Activated CD4-positive, alpha-beta T cell treated with anti-CD3 and anti-CD28 coated beads, Interleukin-2, amount 10 ng/mL, durations not matched to agents 24 days and 14 days (primary cell): Measurements from ENCODE around the gene EFNA2. TPM values are rescaled to one million over a fixed set of nuclear protein-coding genes. Genes with fewer than 3 reads are reported as not detected.

ENCODE experiments used
- DNase-seq: peaks from one replicate; pipeline ENCODE4 v3.0.0; 2022
- H3K27ac Mint-ChIP-seq: one replicate; pipeline ENCODE4 v1.8.0; 2022; ENCODE audit warnings: mild to moderate bottlenecking, mixed read lengths
- H3K27me3 Mint-ChIP-seq: one replicate; pipeline ENCODE4 v1.8.0; 2022; ENCODE audit warnings: mixed read lengths
- H3K36me3 Mint-ChIP-seq: one replicate; pipeline ENCODE4 v1.8.0; 2022; ENCODE audit warnings: low read depth, mild to moderate bottlenecking, mixed read lengths
- H3K4me1 Mint-ChIP-seq: one replicate; pipeline ENCODE4 v1.8.0; 2021; ENCODE audit warnings: mixed read lengths
- H3K4me3 Mint-ChIP-seq: one replicate; pipeline ENCODE4 v1.8.0; 2022; ENCODE audit warnings: mild to moderate bottlenecking, moderate library complexity, mixed read lengths
- H3K9me3 Mint-ChIP-seq: one replicate; pipeline ENCODE4 v1.8.0; 2021; ENCODE audit warnings: mixed read lengths
- intact Hi-C: fragments of 100-400 bp; cut with micrococcal nuclease; formaldehyde crosslinking; loops from one replicate; pipeline ENCODE4 v1.15.1; 2023
- total RNA-seq: library from RNA; stranded (reverse); gene quantifications from 2 replicates; pipeline ENCODE4 v1.2.3, GENCODE V29; 2022

Gene EFNA2
- total RNA-seq, 1 donor from 2014 or later = not detected

- Mint-ChIP-seq H3K4me1 (peaks cover 9% of the 10 kb centered on the region), H3K27ac (no peak overlapping the region), H3K27me3 (peaks cover 24% of the 10 kb centered on the region), H3K9me3 (no peaks in the 10 kb centered on the region), H3K4me3 (no peak overlapping the region), H3K36me3 (peaks cover 15% of the 10 kb centered on the region)
- no peak for DNase-seq
- intact Hi-C loops = no loop called here
These were observed 1.8 kb upstream of the EFNA2 start for GRCh38 chr19:1283917-1284292.

- Mint-ChIP-seq H3K4me1 (peaks cover 9% of the 10 kb centered on the region), H3K36me3 (peaks cover 12% of the 10 kb centered on the region), H3K27ac (no peak overlapping the region), H3K9me3 (no peaks in the 10 kb centered on the region), H3K27me3 (peaks cover 24% of the 10 kb centered on the region), H3K4me3 (peak overlapping the region; percentile 4)
- DNase-seq = no peak
- intact Hi-C loops = no loop called here
These were observed 1.2 kb upstream of the EFNA2 start for GRCh38 chr19:1284293-1284978.

GRCh38 chr19:1284979-1285736 lies 515 bp upstream of the EFNA2 start:
- no peak overlapping the region for H3K27ac Mint-ChIP-seq
- H3K4me1 Mint-ChIP-seq = peaks cover 3% of the 10 kb centered on the region
- H3K27me3 Mint-ChIP-seq = peaks cover 24% of the 10 kb centered on the region
- H3K36me3 Mint-ChIP-seq = peaks cover 5% of the 10 kb centered on the region
- H3K9me3 Mint-ChIP-seq = no peaks in the 10 kb centered on the region
- H3K4me3 Mint-ChIP-seq = peak overlapping the region; percentile 15
- intact Hi-C loops = no loop called here
- DNase-seq = no peak

- Mint-ChIP-seq H3K4me1 (peaks cover 3% of the 10 kb centered on the region), H3K4me3 (peak overlapping the region; percentile 67), H3K27me3 (peaks cover 23% of the 10 kb centered on the region), H3K27ac (no peak overlapping the region), H3K36me3 (peaks cover 1% of the 10 kb centered on the region), H3K9me3 (no peaks in the 10 kb centered on the region)
- peak; percentile 58 for DNase-seq
- intact Hi-C loops = no loop called here
These were observed 1.0 kb downstream of the EFNA2 start for GRCh38 chr19:1286487-1287353.

GRCh38 chr19:1287354-1288225 lies 1.9 kb downstream of the EFNA2 start:
- Mint-ChIP-seq H3K36me3 (no peaks in the 10 kb centered on the region), H3K4me3 (no peak overlapping the region), H3K27me3 (peaks cover 25% of the 10 kb centered on the region), H3K27ac (no peak overlapping the region), H3K4me1 (peaks cover 3% of the 10 kb centered on the region), H3K9me3 (no peaks in the 10 kb centered on the region)
- no peak for DNase-seq
- intact Hi-C loops = no loop called here

GRCh38 chr19:1288226-1288612 lies 2.5 kb downstream of the EFNA2 start:
- H3K4me1 Mint-ChIP-seq = peaks cover 3% of the 10 kb centered on the region
- H3K27ac Mint-ChIP-seq = no peak overlapping the region
- H3K9me3 Mint-ChIP-seq = no peaks in the 10 kb centered on the region
- no peak for DNase-seq
- H3K4me3 Mint-ChIP-seq = no peak overlapping the region
- intact Hi-C loops = no loop called here
- peaks cover 25% of the 10 kb centered on the region for H3K27me3 Mint-ChIP-seq
- H3K36me3 Mint-ChIP-seq = no peaks in the 10 kb centered on the region

- Mint-ChIP-seq H3K27ac (no peak overlapping the region), H3K36me3 (no peaks in the 10 kb centered on the region)
These were observed 3.4 kb downstream of the EFNA2 start for GRCh38 chr19:1288833-1289685.

GRCh38 chr19:1289686-1290025 lies 4.0 kb downstream of the EFNA2 start:
- Mint-ChIP-seq H3K4me1 (peaks cover 3% of the 10 kb centered on the region), H3K9me3 (no peaks in the 10 kb centered on the region), H3K27ac (no peak overlapping the region), H3K36me3 (no peaks in the 10 kb centered on the region), H3K4me3 (no peak overlapping the region), H3K27me3 (peaks cover 20% of the 10 kb centered on the region)
- no peak for DNase-seq
- intact Hi-C loops = no loop called here

More at GRCh38 chr19:1288833-1289685, 3.4 kb downstream of the EFNA2 start:
- DNase-seq = no peak
- H3K27me3 Mint-ChIP-seq = peaks cover 23% of the 10 kb centered on the region
- no peaks in the 10 kb centered on the region for H3K9me3 Mint-ChIP-seq
- H3K4me3 Mint-ChIP-seq = no peak overlapping the region
- H3K4me1 Mint-ChIP-seq = peaks cover 3% of the 10 kb centered on the region
- intact Hi-C loops = no loop called here

- H3K27ac Mint-ChIP-seq = no peak overlapping the region
- intact Hi-C loops = no loop called here
- H3K9me3 Mint-ChIP-seq = no peaks in the 10 kb centered on the region
- no peak for DNase-seq
- no peak overlapping the region for H3K4me3 Mint-ChIP-seq
- peaks cover 2% of the 10 kb centered on the region for H3K4me1 Mint-ChIP-seq
- H3K27me3 Mint-ChIP-seq = peaks cover 17% of the 10 kb centered on the region
- H3K36me3 Mint-ChIP-seq = no peaks in the 10 kb centered on the region
These were observed 4.6 kb downstream of the EFNA2 start for GRCh38 chr19:1290196-1290702.

- DNase-seq = no peak
- H3K4me1 Mint-ChIP-seq = peaks cover 2% of the 10 kb centered on the region
- H3K36me3 Mint-ChIP-seq = no peaks in the 10 kb centered on the region
- H3K4me3 Mint-ChIP-seq = no peak overlapping the region
- H3K9me3 Mint-ChIP-seq = no peaks in the 10 kb centered on the region
- H3K27me3 Mint-ChIP-seq = peaks cover 17% of the 10 kb centered on the region
- H3K27ac Mint-ChIP-seq = no peak overlapping the region
- intact Hi-C loops = no loop called here
These were observed 5.3 kb downstream of the EFNA2 start for GRCh38 chr19:1290703-1291651.

- Mint-ChIP-seq H3K4me1 (no peaks in the 10 kb centered on the region), H3K27ac (no peak overlapping the region), H3K9me3 (no peaks in the 10 kb centered on the region), H3K27me3 (peaks cover 13% of the 10 kb centered on the region), H3K36me3 (no peaks in the 10 kb centered on the region), H3K4me3 (no peak overlapping the region)
- DNase-seq = no peak
- intact Hi-C loops = no loop called here
These were observed 6.2 kb downstream of the EFNA2 start for GRCh38 chr19:1291761-1292418.
